SHP77 (cell line): ENCODE measurements around the gene DNAJC27.

ENCODE experiments used
- DNase-seq, 2 experiments: peaks; one replicate each; lab custom pipeline; 2025; lab: John Stamatoyannopoulos, UW

Gene DNAJC27

GRCh38 chr2:24907116-24907515, 64.6 kb downstream of the DNAJC27 start:
- DNase-seq, result no peak

- no peak for DNase-seq
These were observed 65.3 kb downstream of the DNAJC27 start for GRCh38 chr2:24906466-24906865.

GRCh38 chr2:24903161-24904103, 68.3 kb downstream of the DNAJC27 start:
- no peak for DNase-seq

- no peak for DNase-seq
These were observed 72.3 kb downstream of the DNAJC27 start for GRCh38 chr2:24899361-24899910.

GRCh38 chr2:24898122-24899109, 73.3 kb downstream of the DNAJC27 start:
- no peak for DNase-seq

GRCh38 chr2:24894750-24895149, 77.0 kb downstream of the DNAJC27 start:
- DNase-seq, result no peak

- DNase-seq, result no peak
These were observed 77.8 kb downstream of the DNAJC27 start for GRCh38 chr2:24893934-24894333.
